Peyer's patch (tissue), 4 donors: Measurements from ENCODE around the gene DARS1.

Experiments
- POLR2A ChIP-seq, 2 donors: fragments of 450-650 bp; IDR thresholded peaks; one replicate each; pipeline ENCODE4 v1.5.1; 2017; ENCODE audit warnings: antibody characterized with exemption in 2 of 2, mild to moderate bottlenecking in 2 of 2, moderate library complexity in 2 of 2
- TF ChIP-seq, protein P1 (sequence below), 6 experiments: fragments of 450-650 bp in 4 of 6; fragments of 200-600 bp in 2 of 6; sonication (generic) in 1 of 6; IDR thresholded peaks; one replicate each; pipeline ENCODE4 v1.5.1; 2017 to 2019; ENCODE audit warnings: antibody characterized with exemption in 6 of 6, mild to moderate bottlenecking in 3 of 6, moderate library complexity in 1 of 6

DNA sequence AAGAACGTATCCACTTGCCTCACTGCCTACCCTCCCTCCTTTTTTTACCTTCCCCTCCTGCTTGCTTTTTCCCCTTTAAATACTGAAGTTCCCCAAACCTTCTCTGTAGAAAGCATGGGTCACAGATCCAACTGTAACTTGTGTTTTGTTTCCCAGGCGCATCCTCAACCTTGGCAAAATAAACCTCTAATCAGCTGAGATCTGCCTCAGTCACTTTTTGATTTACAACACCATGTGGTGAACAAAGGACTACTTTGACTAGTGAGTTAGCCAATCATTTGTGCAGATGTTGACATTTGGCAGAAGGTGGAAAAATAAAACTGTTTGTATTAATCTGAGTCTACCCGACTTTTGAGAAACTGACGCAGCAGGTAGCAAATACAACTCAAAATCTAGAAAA is 85.9 kb downstream of the DARS1 start:
- TF ChIP-seq, protein P1, sequence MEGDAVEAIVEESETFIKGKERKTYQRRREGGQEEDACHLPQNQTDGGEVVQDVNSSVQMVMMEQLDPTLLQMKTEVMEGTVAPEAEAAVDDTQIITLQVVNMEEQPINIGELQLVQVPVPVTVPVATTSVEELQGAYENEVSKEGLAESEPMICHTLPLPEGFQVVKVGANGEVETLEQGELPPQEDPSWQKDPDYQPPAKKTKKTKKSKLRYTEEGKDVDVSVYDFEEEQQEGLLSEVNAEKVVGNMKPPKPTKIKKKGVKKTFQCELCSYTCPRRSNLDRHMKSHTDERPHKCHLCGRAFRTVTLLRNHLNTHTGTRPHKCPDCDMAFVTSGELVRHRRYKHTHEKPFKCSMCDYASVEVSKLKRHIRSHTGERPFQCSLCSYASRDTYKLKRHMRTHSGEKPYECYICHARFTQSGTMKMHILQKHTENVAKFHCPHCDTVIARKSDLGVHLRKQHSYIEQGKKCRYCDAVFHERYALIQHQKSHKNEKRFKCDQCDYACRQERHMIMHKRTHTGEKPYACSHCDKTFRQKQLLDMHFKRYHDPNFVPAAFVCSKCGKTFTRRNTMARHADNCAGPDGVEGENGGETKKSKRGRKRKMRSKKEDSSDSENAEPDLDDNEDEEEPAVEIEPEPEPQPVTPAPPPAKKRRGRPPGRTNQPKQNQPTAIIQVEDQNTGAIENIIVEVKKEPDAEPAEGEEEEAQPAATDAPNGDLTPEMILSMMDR (IDR thresholded peaks at IDR 0.05): no peak
- TF ChIP-seq POLR2A (IDR thresholded peaks at IDR 0.05): no peak
